OCI-LY7 (cell line): ENCODE measurements around the gene UQCRH.

Experiments used
- EZH2phosphoT487 ChIP-seq: fragments of 200-600 bp; sonication (generic); IDR thresholded peaks from 2 replicates; pipeline ENCODE4 v1.6.1; 2018; ENCODE audit warnings: low read depth, borderline replicate concordance, mild to moderate bottlenecking, mixed run types, antibody characterized with exemption, low read length, moderate library complexity, mixed read lengths
- TF ChIP-seq, protein P1 (sequence below): fragments of 200-600 bp; sonication (generic); conservative IDR thresholded peaks from 2 replicates; pipeline ENCODE4 v1.5.1; 2014; ENCODE audit warnings: mild to moderate bottlenecking, antibody characterized with exemption, low read length, moderate library complexity, mixed read lengths

DNA sequence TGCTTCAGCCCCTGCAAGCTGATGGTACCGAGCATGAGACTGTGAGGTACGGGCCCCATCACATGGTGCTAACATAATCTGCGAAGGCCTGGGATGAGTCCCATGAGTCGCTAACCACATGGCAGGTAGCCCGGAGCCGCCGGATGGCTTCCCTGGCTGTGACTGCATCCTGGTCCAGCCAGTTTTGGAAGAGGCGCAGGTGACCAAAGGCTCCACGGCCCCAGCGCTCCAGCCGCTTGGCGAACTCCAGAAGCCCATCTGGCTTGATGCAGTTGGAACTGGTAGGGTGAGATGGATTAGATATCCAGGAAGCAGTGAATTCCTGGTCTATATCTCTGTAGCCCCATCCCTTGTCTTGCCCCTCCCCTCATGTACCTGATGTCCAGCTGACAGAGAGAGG lies 24.7 kb upstream of the UQCRH start:
- TF ChIP-seq, protein P1, sequence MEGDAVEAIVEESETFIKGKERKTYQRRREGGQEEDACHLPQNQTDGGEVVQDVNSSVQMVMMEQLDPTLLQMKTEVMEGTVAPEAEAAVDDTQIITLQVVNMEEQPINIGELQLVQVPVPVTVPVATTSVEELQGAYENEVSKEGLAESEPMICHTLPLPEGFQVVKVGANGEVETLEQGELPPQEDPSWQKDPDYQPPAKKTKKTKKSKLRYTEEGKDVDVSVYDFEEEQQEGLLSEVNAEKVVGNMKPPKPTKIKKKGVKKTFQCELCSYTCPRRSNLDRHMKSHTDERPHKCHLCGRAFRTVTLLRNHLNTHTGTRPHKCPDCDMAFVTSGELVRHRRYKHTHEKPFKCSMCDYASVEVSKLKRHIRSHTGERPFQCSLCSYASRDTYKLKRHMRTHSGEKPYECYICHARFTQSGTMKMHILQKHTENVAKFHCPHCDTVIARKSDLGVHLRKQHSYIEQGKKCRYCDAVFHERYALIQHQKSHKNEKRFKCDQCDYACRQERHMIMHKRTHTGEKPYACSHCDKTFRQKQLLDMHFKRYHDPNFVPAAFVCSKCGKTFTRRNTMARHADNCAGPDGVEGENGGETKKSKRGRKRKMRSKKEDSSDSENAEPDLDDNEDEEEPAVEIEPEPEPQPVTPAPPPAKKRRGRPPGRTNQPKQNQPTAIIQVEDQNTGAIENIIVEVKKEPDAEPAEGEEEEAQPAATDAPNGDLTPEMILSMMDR, result no peak
- no peak for TF ChIP-seq EZH2phosphoT487
